ENCODE results near the gene DGKI.

DGKI gene

GRCh38 chr7:137820677-137821420 lies 25.9 kb downstream of the DGKI start:
- no peak overlapping the region for H3K27ac ChIP-seq (ENCODE audit: low read depth, low read length)
- no peaks in the 10 kb centered on the region for H3K27me3 ChIP-seq (ENCODE audit: control insufficient read depth, low read length)
- no peak overlapping the region for H3K4me3 ChIP-seq (ENCODE audit: low read length)
- peaks cover 3% of the 10 kb centered on the region; the same call in 1 of the 2 replicates for H3K9me3 ChIP-seq (ENCODE audit: control insufficient read depth, insufficient read depth, low read length)
- no peak for TF ChIP-seq EZH2phosphoT487 (IDR thresholded peaks at IDR 0.05; ENCODE audit: borderline replicate concordance, low read length)
- TF ChIP-seq CTCF (IDR thresholded peaks at IDR 0.05; ENCODE audit: low read depth, low read length, poor library complexity, severe bottlenecking) = no peak
- H3K4me2 ChIP-seq (ENCODE audit: low read length) = no peak overlapping the region
- no peaks in the 10 kb centered on the region for H3F3A ChIP-seq (ENCODE audit: control insufficient read depth, insufficient read depth)
- H3K79me2 ChIP-seq (ENCODE audit: control insufficient read depth, low read length) = no peaks in the 10 kb centered on the region
- H3K36me3 ChIP-seq (ENCODE audit: control insufficient read depth, low read length) = no peaks in the 10 kb centered on the region
- H4K20me1 ChIP-seq (ENCODE audit: control insufficient read depth, insufficient read depth, low read depth, low read length) = no peaks in the 10 kb centered on the region
- H3K9me2 ChIP-seq (replicated peaks; ENCODE audit: control insufficient read depth, low read length) = no peaks in the 10 kb centered on the region; the same call in 1 of the 2 replicates
- no peaks in the 10 kb centered on the region for H3K4me1 ChIP-seq (ENCODE audit: control insufficient read depth, low read length)

DNA sequence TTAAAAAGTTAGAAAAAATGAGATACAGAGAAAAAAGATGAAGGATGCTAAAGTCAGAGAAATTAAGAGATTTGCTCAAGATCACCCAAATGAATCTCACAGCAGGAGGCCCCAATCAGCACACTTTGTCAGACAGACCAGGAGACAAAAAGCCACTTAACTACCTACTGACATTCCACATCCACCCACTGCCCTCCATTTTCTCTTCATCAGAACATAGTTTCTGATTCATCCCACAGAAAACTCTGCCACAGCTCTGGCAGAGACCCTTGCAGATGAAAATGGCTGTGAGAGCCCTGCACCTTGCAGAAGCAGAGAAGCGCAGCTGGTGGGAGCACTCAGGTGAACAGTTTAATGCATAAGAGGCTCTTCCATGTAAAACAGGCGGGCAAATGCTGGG lies 26.6 kb downstream of the DGKI start:
- no peaks in the 10 kb centered on the region for H4K20me1 ChIP-seq (ENCODE audit: control insufficient read depth, insufficient read depth, low read depth, low read length)
- H3K36me3 ChIP-seq (ENCODE audit: control insufficient read depth, low read length) = no peaks in the 10 kb centered on the region
- peaks cover 3% of the 10 kb centered on the region; the same call in 1 of the 2 replicates for H3K9me3 ChIP-seq (ENCODE audit: control insufficient read depth, insufficient read depth, low read length)
- H3K9me2 ChIP-seq (replicated peaks; ENCODE audit: control insufficient read depth, low read length) = no peaks in the 10 kb centered on the region; the same call in 1 of the 2 replicates
- H3K4me3 ChIP-seq (ENCODE audit: low read length) = no peak overlapping the region
- no peaks in the 10 kb centered on the region for H3F3A ChIP-seq (ENCODE audit: control insufficient read depth, insufficient read depth)
- H3K79me2 ChIP-seq (ENCODE audit: control insufficient read depth, low read length) = no peaks in the 10 kb centered on the region
- no peaks in the 10 kb centered on the region for H3K27me3 ChIP-seq (ENCODE audit: control insufficient read depth, low read length)
- TF ChIP-seq CTCF (IDR thresholded peaks at IDR 0.05; ENCODE audit: low read depth, low read length, poor library complexity, severe bottlenecking) (no peak), EZH2phosphoT487 (IDR thresholded peaks at IDR 0.05; ENCODE audit: borderline replicate concordance, low read length) (no peak)
- no peak overlapping the region for H3K27ac ChIP-seq (ENCODE audit: low read depth, low read length)
- no peak overlapping the region for H3K4me2 ChIP-seq (ENCODE audit: low read length)
- H3K4me1 ChIP-seq (ENCODE audit: control insufficient read depth, low read length) = no peaks in the 10 kb centered on the region

DNA sequence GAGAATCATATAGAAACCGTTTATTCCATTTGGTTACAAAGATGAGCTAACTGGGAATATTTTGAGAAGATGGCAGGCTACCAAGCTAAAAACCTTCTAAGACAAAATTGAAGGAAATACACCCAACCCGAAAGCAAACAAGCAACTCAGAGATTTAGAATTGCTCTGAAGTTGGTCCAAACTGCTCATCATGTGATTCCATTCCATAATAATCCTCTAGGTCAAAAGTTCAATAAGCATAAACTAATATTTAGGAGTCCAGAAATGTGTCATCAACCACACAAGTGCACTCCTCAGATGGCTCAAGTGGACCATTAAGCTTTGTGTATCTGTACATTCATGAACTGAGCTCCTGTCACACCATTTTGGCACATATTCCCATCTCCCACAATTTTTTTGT lies 28.7 kb downstream of the DGKI start:
- no peak for TF ChIP-seq CTCF (IDR thresholded peaks at IDR 0.05; ENCODE audit: low read depth, low read length, poor library complexity, severe bottlenecking)
- TF ChIP-seq EZH2phosphoT487 (IDR thresholded peaks at IDR 0.05; ENCODE audit: borderline replicate concordance, low read length) = no peak
- Histone ChIP-seq H3K4me1 (ENCODE audit: control insufficient read depth, low read length) (no peaks in the 10 kb centered on the region), H3K4me2 (ENCODE audit: low read length) (no peak overlapping the region), H3K9me3 (ENCODE audit: control insufficient read depth, insufficient read depth, low read length) (peaks cover 3% of the 10 kb centered on the region; the same call in 1 of the 2 replicates), H3K36me3 (ENCODE audit: control insufficient read depth, low read length) (no peaks in the 10 kb centered on the region), H4K20me1 (ENCODE audit: control insufficient read depth, insufficient read depth, low read depth, low read length) (no peaks in the 10 kb centered on the region), H3K27me3 (ENCODE audit: control insufficient read depth, low read length) (no peaks in the 10 kb centered on the region), H3F3A (ENCODE audit: control insufficient read depth, insufficient read depth) (no peaks in the 10 kb centered on the region), H3K4me3 (ENCODE audit: low read length) (no peak overlapping the region), H3K9me2 (replicated peaks; ENCODE audit: control insufficient read depth, low read length) (no peaks in the 10 kb centered on the region; the same call in 1 of the 2 replicates), H3K79me2 (ENCODE audit: control insufficient read depth, low read length) (no peaks in the 10 kb centered on the region), H3K27ac (ENCODE audit: low read depth, low read length) (no peak overlapping the region)
